Measurements from ENCODE around the gene GPR137B. TPM values are rescaled to one million over a fixed set of nuclear protein-coding genes. Genes with fewer than 3 reads are reported as not detected.

Gene GPR137B
- total RNA-seq, 1 experiment from 2014 or later, result 11.4 TPM

DNA sequence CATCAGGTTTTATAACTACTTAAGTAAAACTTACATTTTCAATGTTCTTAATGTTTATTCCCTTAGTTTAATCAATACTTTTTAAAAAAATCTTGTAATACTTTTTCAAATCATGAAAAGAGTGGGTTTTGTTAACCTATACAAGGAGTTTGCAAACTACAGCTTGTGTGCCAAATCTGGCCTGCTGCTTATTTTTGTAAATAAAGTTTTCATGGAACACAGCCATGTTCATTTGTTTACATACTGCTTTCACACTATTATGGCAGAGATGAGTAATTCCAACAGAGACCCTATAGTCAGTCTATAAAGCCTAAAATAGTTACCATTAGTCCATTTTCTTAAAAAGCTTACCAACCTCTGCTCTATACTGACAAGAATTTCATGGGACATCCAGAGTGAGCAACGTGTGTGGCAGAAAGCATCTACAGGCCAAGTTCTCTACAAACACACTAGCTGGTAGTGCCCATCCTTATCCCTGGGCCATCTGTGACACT, 96.8 kb downstream of the GPR137B start:
- ChIA-PET CTCF (interaction anchor here (0.7 kb wide), 1 partner anchor 255 kb away, joined by 3 read pairs; no protein-coding TSS in a partner anchor), POLR2A (no interaction called here), RAD21 (ENCODE audit: low non-redundant PET in 1 of 2, low total read pairs in 2 of 2, uncharacterized antibody in 2 of 2, unreplicated experiment in 2 of 2) (interaction anchor here in 1 of 2 experiments (0.7 kb wide), 1 partner anchor 94 kb away, joined by 6 read pairs; no protein-coding TSS in a partner anchor)
- no peak for DNase-seq (ENCODE audit: low read depth, low spot score)
- Histone ChIP-seq H3K9ac (ENCODE audit: low read length) (no peak overlapping the region), H3K79me2 (ENCODE audit: insufficient read depth, low read length) (no peaks in the 10 kb centered on the region), H3K36me3 (ENCODE audit: control insufficient read depth in 1 of 2, insufficient read depth in 2 of 2, low read length in 2 of 2) (no peaks in the 10 kb centered on the region), H3K4me3 (replicated peaks in 1 of 2; ENCODE audit: low read depth in 1 of 2, low read length in 2 of 2) (no peak overlapping the region), H3K4me2 (ENCODE audit: low read length) (no peak overlapping the region), H4K20me1 (ENCODE audit: insufficient read depth) (no peaks in the 10 kb centered on the region), H3K9me3 (ENCODE audit: control insufficient read depth in 1 of 2, insufficient read depth in 1 of 2, low read depth in 1 of 2, low read length in 2 of 2) (no peaks in the 10 kb centered on the region), H3K9me2 (ENCODE audit: insufficient read depth) (no peaks in the 10 kb centered on the region), H3K27ac (ENCODE audit: low read depth, low read length) (no peak overlapping the region), H2AFZ (ENCODE audit: low read depth, low read length, poor library complexity, severe bottlenecking) (no peak overlapping the region), H3K4me1 (ENCODE audit: control insufficient read depth in 1 of 2, insufficient read depth in 2 of 2, low read length in 2 of 2) (no peaks in the 10 kb centered on the region), H3K27me3 (ENCODE audit: insufficient read depth, low read length) (no peaks in the 10 kb centered on the region)
- intact Hi-C loops (cut with micrococcal nuclease), result no loop called here
- TF ChIP-seq SRF (IDR thresholded peaks at IDR 0.05; ENCODE audit: low read depth), result no peak
- TF ChIP-seq RAD21 (IDR thresholded peaks at IDR 0.05; ENCODE audit: low read depth), result no peak
- no peak for TF ChIP-seq CBX3 (IDR thresholded peaks at IDR 0.05; ENCODE audit: low read depth)
- no peak for TF ChIP-seq EGR1 (IDR thresholded peaks at IDR 0.05; ENCODE audit: low read depth)
- TF ChIP-seq POLR2AphosphoS5 (IDR thresholded peaks at IDR 0.05; ENCODE audit: low read depth, low read length), result no peak
- no peak for ATAC-seq
- BruUV-seq (replicated peaks), result no TSS peak

DNA sequence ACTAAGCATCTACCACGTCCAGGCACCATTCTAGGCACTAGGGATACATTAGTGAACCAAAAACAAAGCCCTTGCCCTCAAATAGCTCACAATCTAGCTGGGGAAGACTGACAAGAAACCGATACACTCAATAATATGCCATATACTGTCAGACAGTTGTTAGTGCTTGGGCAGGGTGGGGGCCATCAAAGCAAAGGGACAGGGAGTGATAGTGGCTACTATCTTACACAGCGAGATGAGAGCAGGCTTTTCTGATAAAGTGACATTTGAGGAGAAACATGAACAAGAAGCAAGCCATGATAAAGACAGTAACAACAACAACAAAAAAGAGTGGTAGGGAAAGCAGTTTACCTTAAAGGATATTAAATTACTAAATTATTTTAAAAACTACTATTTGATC, 98.3 kb downstream of the GPR137B start:
- DNase-seq (ENCODE audit: low read depth, low spot score), result no peak
- Histone ChIP-seq H3K9me2 (ENCODE audit: insufficient read depth) (no peaks in the 10 kb centered on the region), H3K27me3 (ENCODE audit: insufficient read depth, low read length) (no peaks in the 10 kb centered on the region), H3K4me3 (replicated peaks in 1 of 2; ENCODE audit: low read depth in 1 of 2, low read length in 2 of 2) (no peak overlapping the region), H3K9ac (ENCODE audit: low read length) (no peak overlapping the region), H3K4me2 (ENCODE audit: low read length) (no peak overlapping the region), H4K20me1 (ENCODE audit: insufficient read depth) (no peaks in the 10 kb centered on the region), H3K27ac (ENCODE audit: low read depth, low read length) (no peak overlapping the region), H2AFZ (ENCODE audit: low read depth, low read length, poor library complexity, severe bottlenecking) (no peak overlapping the region), H3K79me2 (ENCODE audit: insufficient read depth, low read length) (no peaks in the 10 kb centered on the region), H3K36me3 (ENCODE audit: control insufficient read depth in 1 of 2, insufficient read depth in 2 of 2, low read length in 2 of 2) (no peaks in the 10 kb centered on the region), H3K4me1 (ENCODE audit: control insufficient read depth in 1 of 2, insufficient read depth in 2 of 2, low read length in 2 of 2) (no peaks in the 10 kb centered on the region), H3K9me3 (ENCODE audit: control insufficient read depth in 1 of 2, insufficient read depth in 1 of 2, low read depth in 1 of 2, low read length in 2 of 2) (no peaks in the 10 kb centered on the region)
- intact Hi-C loops (cut with micrococcal nuclease), result no loop called here
- POLR2A ChIA-PET, result no interaction called here
- ATAC-seq, result no peak
- CTCF ChIA-PET, result no interaction called here
- BruUV-seq (replicated peaks), result no TSS peak
- TF ChIP-seq ZFX (IDR thresholded peaks at IDR 0.05) (no peak), CTCF (IDR thresholded peaks at IDR 0.05 in 2 of 3, conservative IDR thresholded peaks at IDR 0.05 in 1 of 3; ENCODE audit: borderline replicate concordance in 1 of 3, insufficient read depth in 1 of 3, low read depth in 2 of 3, low read length in 2 of 3) (no peak), ZNF274 (IDR thresholded peaks at IDR 0.05; ENCODE audit: low read depth, low read length) (no peak), YY1 (IDR thresholded peaks at IDR 0.05; ENCODE audit: extremely low read depth, insufficient replicate concordance, low read depth, low read length) (no peak), ATF3 (IDR thresholded peaks at IDR 0.05) (no peak), SP1 (IDR thresholded peaks at IDR 0.05; ENCODE audit: low read depth) (no peak), EZH2phosphoT487 (IDR thresholded peaks at IDR 0.05; ENCODE audit: borderline replicate concordance) (no peak), POLR2A (IDR thresholded peaks at IDR 0.05; ENCODE audit: borderline replicate concordance, extremely low read depth, insufficient read depth, insufficient read length) (no peak), CEBPB (IDR thresholded peaks at IDR 0.05; ENCODE audit: low read depth) (no peak), REST (IDR thresholded peaks at IDR 0.05; ENCODE audit: low read depth) (no peak), FOSL1 (IDR thresholded peaks at IDR 0.05; ENCODE audit: low read depth) (no peak)
- TF ChIP-seq, protein P1, sequence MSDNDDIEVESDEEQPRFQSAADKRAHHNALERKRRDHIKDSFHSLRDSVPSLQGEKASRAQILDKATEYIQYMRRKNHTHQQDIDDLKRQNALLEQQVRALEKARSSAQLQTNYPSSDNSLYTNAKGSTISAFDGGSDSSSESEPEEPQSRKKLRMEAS (IDR thresholded peaks at IDR 0.05), result no peak
- RAD21 ChIA-PET (ENCODE audit: low non-redundant PET in 1 of 2, low total read pairs in 2 of 2, uncharacterized antibody in 2 of 2, unreplicated experiment in 2 of 2), result no interaction called here

Measured in HCT116 (cell line).